HG03565 (cell line): Measurements from ENCODE around the gene RANBP17.

ENCODE experiments used
- ATAC-seq: cut with Tn5 transposase; IDR thresholded peaks from one replicate; pipeline ENCODE4 v1.9.1; 2021; ENCODE audit warnings: mild to moderate bottlenecking, moderate library complexity; ENCODE audit not compliant: unreplicated experiment

Gene RANBP17

DNA sequence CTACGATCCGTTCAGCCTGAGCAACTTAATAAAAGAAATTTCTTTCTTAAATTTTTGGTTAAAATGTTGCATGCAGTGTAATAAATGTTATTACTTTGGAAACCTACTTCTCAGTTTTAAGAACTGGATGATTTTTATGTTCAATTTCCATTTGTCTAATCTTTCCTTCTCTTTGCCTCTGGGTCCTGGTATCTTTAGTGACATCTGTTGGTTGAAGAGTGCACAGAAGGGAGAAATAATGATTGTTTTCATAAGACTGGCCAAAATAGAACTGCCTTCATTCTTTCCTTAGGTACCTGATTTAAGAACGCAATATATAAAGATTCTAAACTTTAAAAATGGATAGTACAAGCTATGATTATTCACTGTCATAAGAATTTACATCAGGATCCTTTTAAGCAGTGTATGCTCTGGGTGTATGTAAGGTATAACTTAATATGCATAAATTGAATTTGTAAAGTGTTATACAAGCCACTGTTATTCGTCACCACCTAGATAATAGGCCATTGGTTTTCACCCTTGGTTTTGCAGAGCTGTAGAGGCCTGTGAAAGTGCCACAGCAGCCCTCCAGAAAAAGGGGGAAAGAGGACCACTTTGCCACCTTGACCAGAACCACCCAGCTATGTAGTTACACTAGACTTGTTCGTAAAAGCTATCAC lies 364.4 kb downstream of the RANBP17 start:
- ATAC-seq, result no peak

DNA sequence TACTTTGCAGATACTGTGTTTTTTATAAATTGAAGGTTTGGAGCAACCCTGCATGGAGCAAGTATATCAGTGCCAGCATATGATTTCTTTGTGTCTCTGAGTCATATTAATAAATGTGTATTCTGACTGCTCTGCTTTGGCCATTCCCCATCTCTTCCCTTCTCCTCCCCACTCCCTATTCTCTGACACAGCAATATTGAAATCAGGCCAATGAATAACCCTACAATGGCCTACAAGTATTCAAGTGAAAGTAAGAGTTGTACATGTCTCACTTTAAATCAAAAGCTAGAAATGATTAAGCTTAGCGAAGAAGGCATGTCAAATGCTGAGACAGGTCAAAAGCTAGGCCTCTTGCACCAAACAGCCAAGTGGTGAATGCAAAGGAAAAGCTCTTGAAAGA lies 365.0 kb downstream of the RANBP17 start:
- ATAC-seq, result no peak

DNA sequence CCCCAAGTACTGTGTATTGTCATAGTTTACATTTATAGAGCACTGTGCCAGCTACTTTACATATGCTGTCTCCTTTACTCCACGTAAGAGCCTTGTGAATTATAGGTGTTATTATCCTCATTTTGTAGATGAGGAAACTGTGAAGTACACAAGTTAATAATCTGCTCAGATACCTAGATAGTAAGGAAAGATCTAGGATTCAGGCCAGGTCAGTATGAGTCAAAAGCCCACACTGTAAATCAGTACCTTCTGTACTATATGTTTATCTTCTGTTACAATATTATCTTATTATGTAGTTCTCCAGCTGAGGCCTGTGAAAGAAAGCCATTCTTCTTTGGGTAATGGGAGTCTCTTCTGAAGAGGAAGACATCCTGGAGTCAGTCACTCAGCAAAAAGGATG lies 374.8 kb downstream of the RANBP17 start:
- ATAC-seq, result no peak

DNA sequence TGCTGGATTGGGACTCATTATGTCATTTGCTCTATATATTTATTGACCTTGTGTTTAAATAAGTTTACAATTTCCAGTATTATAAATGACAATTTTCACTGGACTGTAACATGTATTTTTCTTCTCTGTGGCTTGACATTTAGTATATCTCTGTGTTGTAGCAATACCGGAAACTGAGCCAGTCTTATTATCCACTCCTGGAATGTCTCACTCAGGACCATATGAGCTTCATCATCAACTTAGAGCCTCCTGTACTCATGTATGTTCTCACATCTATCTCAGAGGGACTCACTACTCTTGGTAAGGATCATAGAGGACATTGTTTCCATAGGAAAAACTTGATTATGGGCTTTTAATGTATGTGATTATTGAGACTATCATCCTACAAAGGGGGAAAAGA lies 380.7 kb downstream of the RANBP17 start:
- ATAC-seq, result no peak

DNA sequence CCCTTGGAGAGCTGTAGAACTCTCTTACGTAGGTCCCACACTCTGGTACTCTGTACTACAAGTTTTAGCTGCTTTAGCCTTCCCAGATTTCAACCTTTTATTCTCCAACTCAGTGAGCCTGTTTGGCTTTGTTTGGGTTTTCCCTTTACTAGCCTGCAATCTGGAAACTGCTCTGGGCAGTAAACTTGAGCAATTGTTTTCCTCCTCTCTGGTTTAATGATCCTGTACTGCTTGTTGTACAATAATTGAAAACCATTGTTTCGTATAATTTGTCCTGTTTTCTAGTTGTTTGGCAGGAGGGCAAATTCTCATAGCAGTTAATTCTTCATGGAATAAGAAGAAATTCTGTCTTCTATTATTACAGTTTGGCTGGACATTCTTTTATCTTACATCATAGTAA lies 384.4 kb downstream of the RANBP17 start:
- no peak for ATAC-seq

DNA sequence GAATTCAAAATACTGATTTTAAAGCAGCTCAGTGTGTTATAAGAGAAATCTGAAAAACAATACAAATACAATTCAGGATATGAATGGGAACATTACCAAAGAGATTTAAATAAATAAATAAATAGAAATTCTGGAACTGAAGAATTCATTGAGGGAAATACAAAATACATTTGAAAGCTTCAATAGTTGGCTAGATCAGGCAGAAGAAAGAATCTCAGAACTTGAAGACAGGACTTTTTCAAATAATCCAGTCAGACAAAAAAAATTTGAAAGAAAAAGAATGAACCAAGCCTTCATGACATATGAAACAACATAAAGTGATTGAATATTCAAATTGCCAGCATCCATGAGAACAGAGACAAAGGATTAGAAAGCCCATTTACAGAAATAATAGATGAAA lies 387.6 kb downstream of the RANBP17 start:
- no peak for ATAC-seq

DNA sequence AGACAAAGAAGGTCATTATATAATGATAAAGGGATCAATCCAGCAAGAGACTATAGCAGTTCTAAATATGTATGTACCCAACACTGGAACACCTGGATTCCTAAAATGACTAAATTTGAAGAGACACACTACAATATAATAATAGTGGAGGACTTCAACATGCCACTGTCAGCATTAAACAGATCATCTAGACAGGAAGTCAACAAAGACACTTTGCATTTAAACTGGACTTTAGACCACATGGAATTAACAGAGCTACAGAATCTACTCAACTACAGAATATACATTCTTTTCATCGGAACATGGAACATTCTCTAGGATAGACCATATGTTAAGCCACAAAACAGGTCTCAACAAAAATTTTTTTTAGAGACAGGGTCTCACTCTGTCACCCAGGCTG lies 388.9 kb downstream of the RANBP17 start:
- ATAC-seq, result no peak

DNA sequence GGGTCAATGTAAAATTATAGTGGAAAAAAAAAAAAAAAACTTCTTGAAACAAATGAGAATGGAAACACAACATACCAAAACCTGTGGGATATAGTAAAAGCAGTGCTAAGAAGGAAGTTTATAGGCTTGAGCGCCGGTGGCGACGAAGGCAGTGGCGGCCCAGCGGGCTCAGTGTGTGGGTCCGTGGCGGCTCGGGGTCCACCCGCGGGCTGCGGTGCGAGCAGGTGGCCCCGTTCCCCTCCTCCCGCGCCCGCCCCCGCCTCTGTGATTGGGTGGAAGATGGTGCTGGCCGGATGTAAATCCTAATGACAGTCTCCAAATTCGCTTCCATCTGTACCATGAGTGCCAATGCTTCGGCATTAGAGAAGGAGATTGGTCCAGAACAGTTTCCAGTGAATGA lies 389.7 kb downstream of the RANBP17 start:
- no peak for ATAC-seq

DNA sequence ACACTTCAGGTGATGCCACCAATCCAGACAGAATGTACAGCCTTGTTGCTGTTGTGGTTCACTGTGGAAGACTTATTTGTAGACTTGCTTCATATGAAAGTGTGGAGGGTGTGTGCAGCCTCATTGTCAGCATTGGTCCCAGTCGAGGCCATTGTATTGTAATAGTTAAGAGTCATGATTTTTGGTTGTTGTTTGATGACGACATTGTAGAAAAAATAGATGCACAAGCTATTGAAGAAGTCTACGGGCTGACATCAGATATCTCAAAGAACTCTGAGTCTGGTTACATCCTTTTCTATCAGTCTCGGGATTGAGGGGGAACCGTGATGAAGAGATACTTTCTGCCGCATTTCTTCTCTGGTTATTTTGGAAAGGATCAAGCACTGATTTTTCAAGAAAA lies 390.9 kb downstream of the RANBP17 start:
- ATAC-seq, result no peak

DNA sequence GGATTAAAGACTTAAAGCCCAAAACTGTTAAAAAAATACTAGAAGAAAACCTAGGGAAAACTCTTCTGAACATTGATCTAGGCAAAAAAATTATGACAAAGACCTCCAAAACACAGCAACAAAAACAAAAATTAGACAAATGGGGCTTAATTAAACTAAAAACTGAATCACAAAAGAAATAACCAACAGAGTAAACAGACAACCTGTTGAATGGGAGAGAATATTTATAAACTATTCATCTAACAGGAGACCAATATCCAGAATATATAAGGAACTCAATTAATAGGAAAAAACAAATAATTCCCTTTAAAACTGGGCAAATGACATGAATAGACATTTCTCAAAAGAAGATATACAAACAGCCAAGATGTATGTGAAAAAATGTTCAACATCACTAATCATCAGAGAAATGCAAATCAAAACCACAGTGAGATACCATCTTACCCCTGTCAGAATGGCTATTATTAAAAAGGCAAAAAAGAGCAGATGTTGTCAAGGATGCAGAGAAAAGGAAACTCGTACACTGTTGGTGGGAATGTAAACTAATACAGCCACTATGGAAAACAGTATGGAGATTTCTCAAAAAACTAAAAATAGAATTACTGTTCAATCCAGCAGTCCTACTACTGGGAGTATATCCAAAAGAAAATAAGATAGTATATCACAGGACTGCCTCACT lies 397.1 kb downstream of the RANBP17 start:
- ATAC-seq, result no peak

DNA sequence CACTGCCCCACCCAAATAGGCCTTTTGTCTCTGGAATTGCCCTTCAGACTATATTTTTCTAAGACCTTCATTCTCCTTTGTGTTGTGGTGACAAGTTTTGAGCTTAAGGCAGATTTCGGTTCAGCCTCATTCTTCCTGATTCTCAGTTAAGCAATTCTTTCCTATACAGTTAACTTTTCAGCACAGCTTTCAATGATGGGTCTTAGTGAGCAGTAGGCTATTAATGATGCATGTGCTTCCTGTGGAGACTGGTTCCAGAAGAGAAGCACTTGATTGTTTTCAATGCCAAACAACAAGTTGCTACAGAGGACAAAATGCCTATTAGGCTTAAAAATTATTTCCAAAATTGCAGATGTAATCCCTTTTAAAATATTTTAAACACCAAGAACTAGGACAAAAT lies 399.5 kb downstream of the RANBP17 start:
- no peak for ATAC-seq

DNA sequence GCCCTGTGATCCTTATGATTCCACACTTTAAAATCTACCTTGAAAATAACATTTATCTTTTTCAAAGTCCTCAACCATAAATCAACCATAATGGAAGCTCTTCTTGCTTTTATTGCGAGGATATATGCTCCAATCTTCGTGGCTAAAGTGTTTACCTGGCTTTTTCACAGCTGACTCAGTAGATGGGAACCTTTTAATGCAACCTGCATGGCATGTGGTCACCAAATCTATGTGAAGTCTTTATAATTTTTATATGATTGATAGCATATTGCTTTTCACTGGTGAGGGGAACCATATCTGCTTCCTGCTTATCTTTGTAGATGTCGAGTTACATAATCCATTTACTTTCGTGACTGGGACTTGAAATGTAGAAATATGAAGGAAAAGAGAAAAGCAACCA lies 400.1 kb downstream of the RANBP17 start:
- no peak for ATAC-seq

DNA sequence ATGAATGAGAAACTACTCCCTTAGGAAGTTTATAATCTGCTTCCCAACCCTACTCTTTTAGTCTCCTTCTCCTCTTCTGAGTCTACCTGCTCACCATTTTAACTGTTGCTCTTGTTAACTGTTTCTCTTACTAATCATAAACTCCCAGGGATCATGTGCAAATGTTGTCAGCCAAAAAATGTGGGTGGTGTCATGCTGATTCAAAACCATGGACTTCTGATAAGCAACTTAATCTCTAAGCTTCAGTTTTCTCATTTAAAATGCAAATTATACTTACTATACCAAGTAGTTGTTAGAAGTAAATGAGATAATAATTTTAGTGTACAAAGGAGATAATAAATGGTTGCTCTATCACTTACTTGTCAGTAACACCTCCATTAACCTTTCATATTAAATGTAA lies 401.4 kb downstream of the RANBP17 start:
- no peak for ATAC-seq

DNA sequence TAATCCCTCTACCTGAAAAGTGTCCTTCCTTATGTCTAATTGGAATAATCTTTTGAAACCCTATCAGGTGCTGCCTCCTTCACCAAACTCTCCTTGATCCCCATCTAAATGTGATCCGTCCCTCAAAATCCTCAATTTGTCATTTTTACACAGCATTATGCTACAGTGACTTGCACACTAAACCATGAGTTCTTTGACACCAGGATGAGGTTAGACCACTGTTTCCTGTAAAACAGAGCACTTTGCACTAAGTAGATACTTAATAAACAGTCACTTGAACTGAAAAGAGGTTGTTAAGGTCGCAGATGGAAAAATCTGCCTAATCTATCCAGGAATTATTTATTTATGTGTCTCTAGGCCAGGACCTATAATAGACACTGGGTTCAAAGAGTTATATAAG lies 403.0 kb downstream of the RANBP17 start:
- no peak for ATAC-seq

DNA sequence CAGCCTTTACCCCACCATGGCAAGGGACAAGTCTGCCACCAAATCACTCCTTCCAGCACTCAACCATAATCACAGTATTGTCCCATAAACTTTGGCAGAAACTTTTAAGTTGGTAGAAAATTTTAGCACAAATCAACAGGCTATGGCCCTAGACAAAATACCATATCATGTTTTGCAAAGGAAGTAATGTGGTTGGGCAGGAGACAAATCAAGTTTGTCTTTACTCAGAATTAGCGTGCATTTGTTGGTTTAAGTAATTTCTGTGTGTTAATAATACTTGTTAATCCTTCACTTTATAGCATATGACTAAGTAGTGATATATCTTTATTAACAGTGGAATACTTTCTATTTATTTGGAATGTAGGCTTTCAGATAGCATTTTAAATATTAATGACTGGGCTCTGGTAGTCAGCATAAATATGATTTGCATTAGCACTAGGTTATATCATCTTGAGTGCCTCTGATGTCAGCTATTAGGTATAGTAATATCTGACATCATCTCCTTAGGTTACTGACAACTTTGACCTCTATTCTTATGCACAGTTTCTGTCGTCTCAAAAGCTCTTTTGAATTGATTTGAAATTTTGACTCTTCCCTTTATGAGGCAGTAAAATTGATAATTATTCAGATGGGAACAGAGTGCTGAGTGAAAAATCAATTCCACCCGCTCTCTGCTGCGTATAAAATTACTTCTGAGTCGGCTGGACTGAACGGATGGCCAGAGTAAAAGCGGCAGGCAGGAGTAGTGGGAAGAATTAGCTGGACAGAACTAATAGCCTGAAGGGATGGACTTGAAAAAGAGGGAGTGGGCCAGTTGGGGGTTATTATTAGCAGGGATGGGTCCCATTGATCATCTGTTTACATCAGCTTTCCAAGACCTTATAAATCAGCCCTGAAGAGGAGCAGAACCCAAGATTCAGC lies 407.1 kb downstream of the RANBP17 start:
- ATAC-seq, result no peak

DNA sequence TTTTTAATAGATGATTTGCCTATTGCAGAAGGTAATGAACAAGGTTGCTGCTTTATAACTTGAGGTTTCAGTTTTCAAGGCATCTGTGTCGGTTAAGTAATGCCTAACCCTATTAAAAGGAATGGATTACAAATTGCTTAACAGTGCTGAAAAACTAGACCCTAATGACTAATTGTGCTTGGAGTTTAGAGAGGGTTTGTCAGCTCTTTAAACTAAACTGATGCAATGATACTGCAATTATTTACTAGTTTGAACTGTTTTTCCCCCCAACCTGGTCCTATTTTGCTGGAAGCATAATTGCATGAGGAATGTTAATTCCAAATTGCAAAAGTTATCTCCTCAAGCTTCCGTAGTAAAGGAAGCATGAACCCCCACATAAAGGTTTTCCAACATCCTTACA lies 407.9 kb downstream of the RANBP17 start:
- no peak for ATAC-seq

DNA sequence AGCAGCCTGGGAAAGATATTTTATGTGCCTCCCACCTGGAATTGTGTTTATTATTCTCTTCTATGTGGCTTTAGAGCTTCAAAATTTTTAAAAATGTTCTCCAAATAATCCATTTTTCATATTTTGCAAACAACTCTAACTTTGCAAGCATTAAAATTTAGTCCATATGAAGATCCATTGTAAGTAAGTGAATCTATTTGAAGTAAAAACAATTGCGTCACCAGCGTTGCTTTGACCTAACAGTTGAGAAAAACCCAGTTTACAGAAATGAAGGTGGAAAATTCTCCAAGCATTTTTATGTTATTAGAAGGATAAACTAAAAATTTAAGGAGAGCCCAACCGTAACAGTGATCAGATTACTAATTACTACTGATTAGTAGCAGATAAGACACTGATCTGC lies 408.3 kb downstream of the RANBP17 start:
- no peak for ATAC-seq

DNA sequence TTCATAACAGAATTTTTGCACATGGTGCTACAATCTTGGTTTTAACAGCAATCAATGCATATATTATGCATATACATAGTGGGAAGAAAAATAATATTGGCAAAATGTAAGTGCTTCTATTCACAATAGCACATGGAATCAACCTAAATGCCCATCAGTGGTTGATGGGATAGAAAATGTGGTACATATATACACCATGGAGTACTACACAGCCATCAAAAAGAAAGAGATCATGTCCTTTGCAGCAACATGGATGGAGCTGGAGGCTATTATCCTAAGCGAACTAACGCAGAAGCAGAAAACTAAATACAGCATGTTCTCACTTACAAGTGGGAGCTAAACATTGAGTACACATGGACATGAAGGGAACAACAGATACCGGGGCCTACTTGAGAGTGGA lies 410.0 kb downstream of the RANBP17 start:
- no peak for ATAC-seq

DNA sequence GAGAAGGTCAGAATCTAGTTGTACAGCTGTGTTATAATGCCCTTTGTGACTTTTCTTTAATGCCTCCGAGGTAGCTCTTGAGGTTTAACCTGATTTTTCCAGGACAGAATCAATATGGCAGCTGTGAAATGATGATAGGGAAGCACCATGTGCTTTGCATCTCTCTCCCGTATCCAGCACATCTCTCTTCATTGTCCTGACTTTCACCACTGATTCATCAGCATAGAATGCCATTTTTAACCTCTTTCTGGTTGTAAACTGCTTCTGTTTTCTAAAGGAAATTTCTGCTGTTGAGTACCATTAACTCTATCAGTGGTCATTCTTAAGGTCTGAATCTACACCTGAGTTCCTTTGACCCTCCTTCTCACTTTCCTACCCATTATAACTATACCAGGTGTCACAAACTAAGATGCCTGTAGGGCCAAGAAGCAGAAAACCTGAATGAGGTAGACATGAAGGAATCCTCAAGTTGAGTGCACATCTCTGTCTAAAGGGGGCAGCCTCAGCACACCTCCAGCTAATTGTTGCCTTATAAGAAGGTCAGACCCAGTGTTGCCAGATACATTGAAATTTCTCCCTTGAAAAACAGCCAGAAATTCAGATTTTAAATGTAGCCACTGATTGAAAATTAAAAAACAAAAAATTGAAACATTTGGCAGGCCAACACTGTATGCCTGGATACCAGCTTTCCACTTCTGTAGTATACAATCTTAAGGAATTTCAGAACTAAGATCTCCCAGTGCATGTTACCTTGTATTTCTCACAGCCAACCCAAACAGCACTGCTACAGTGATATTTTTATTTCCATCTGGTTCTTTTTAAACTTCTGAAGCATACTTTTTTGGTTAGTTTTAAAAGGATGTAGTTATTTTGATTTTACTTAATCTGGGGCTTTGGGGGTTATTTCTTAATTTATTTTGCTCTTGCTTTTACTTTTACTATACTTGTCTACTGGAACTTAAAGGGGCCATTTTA lies 411.5 kb downstream of the RANBP17 start:
- no peak for ATAC-seq

DNA sequence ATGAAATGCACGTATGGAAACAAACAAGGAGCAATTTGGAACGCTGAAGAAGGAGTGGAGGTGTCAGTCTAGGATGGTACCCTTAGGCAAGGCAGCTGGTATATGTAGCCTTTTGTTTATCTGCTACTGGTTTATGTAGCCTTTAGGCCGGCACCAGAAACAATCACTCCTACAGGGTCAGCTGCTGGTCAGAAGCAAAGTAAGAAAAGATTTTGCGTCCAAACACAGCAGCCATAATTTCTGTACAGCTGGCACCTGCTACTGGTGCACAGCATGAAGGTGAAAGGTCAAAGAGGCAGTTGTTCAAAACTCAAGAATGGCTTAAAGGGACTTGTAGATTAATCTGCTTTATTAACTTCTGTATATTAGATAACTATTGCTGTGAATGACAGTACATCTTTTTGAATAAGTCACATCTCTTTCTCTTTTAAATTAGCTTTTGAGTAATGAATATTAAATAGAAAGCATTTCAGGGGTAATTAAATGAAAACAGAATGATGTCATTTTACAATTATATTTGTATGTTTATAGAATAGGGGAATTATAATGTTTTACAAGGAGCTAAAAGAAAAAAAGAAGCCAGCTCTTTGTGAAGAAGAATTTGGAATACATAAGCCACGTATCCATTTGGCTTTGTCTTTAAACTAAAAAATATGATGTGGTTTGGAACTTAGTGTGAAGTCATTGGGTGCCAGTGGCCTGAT lies 414.2 kb downstream of the RANBP17 start:
- ATAC-seq, result no peak
